Pulmonary artery endothelial cell (primary cell): ENCODE results near the gene TLCD1. TPM values are rescaled to one million over a fixed set of nuclear protein-coding genes. Genes with fewer than 3 reads are reported as not detected.

Experiments
- DNase-seq: peaks from one replicate; pipeline ENCODE4 v3.0.0-alpha.2; 2011; ENCODE audit warnings: low read depth, low spot score
- total RNA-seq: library from RNA; depleted of rRNA; stranded (reverse); fragments of >200 nt; gene quantifications from 2 replicates; pipeline ENCODE4 v1.2.3, GENCODE V29; 2014

Gene TLCD1
- total RNA-seq, 1 donor from 2014 or later = 1.4 TPM

GRCh38 chr17:28714281-28714680 is 11.8 kb downstream of the TLCD1 start:
- no peak for DNase-seq

- no peak for DNase-seq
Measured at GRCh38 chr17:28712705-28713415, 13.2 kb downstream of the TLCD1 start.

GRCh38 chr17:28712032-28712704 is 13.9 kb downstream of the TLCD1 start:
- no peak for DNase-seq

- no peak for DNase-seq
Measured at GRCh38 chr17:28711723-28712031, 14.4 kb downstream of the TLCD1 start, which contains the start of gene PROCA1. PROCA1 (minus strand) TSS chr17:28711888; CDS start chr17:28711660, 228 bp downstream.

- DNase-seq = peak; percentile 59
Measured at GRCh38 chr17:28710861-28711722, 14.9 kb downstream of the TLCD1 start.

- no peak for DNase-seq
Measured at GRCh38 chr17:28707339-28707720, 18.7 kb downstream of the TLCD1 start.

- no peak for DNase-seq
Measured at GRCh38 chr17:28706471-28707338, 19.3 kb downstream of the TLCD1 start.

GRCh38 chr17:28705728-28706334 is 20.2 kb downstream of the TLCD1 start:
- DNase-seq = no peak

- DNase-seq = no peak
Measured at GRCh38 chr17:28705074-28705659, 20.9 kb downstream of the TLCD1 start.

- no peak for DNase-seq
Measured at GRCh38 chr17:28704219-28704858, 21.7 kb downstream of the TLCD1 start.

GRCh38 chr17:28703552-28704218 is 22.3 kb downstream of the TLCD1 start:
- DNase-seq = no peak

- no peak for DNase-seq
Measured at GRCh38 chr17:28702752-28703150, 23.3 kb downstream of the TLCD1 start.

GRCh38 chr17:28702026-28702751 is 23.8 kb downstream of the TLCD1 start:
- no peak for DNase-seq

- DNase-seq = no peak
Measured at GRCh38 chr17:28700830-28701492, 25.1 kb downstream of the TLCD1 start.

GRCh38 chr17:28700278-28700677 is 25.8 kb downstream of the TLCD1 start:
- DNase-seq = no peak

- DNase-seq = no peak
Measured at GRCh38 chr17:28698253-28698941, 27.6 kb downstream of the TLCD1 start.

GRCh38 chr17:28693869-28694268 is 32.2 kb downstream of the TLCD1 start:
- DNase-seq = no peak

- no peak for DNase-seq
Measured at GRCh38 chr17:28689011-28689410, 37.0 kb downstream of the TLCD1 start.
